HG02943 (cell line): ENCODE measurements around the gene SMPDL3A.

Experiments used
- ATAC-seq: cut with Tn5 transposase; IDR thresholded peaks from one replicate; pipeline ENCODE4 v1.9.1; 2021; ENCODE audit warnings: mild to moderate bottlenecking, low read depth, moderate library complexity; ENCODE audit not compliant: unreplicated experiment

The SMPDL3A gene

DNA sequence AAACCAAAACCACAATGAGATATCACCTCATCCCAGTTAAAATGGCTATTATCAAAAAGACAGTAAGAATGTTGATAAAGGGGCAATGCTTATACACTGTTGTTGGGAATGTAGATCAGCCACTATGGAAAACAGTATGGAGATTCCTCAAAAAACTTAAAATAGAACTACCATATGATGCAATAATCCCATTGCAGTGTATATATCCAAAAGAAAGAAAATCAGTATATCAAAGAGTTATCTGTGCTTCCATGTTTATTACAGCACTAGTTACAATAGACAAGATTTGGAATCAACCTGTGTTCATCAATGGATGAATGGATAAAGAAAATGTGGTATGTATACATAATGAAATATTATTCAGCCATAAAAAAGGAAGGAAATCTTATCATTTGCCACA is 13.1 kb upstream of the SMPDL3A start:
- ATAC-seq = no peak

DNA sequence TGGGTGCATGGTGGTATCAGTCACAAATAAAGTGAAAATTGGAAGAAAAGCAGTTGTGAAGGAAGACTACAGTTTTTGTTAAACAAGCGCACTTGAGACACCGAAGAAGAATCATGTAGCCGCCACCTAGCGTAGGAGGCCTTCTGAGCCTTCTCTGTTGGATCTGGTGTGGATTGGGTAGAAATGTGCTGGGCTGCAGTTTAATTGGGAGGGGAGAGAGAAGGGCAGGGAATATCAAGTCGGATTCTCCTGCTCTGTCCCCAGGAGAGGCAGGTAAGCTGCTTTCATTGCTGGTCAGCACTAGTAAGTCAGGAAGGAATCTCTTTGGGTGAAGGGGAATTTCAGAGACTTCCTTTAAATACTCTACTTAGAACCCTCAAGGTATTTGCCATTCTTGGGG is 10.8 kb upstream of the SMPDL3A start:
- no peak for ATAC-seq

DNA sequence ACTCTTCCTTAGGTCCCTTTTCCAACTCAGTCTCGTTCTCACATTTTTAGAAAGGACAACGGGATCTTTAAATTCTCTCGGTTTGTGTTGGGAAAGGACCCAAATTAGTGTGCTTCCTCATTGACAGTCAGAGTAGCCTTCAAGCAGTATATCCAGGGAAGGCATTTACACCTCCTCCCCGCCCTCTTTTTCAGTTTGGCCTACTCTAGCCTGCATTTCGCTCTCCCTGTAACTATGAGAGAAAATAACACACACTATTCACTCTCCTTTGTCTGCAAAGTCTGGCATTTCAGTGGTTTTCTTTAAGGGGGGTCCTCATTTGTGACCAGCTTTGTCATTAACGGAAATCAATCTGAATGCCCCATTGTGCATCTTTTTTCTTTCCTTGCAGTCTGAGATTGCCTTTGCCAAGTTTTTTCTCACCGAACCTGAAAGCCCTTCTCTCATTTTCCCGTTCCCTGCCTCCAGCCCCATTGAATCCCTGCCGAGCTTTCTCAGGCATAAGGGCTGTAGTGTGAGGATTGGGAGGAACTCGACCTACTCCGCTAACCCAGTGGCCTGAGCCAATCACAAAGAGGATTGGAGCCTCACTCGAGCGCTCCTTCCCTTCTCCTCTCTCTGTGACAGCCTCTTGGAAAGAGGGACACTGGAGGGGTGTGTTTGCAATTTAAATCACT is 9.9 kb upstream of the SMPDL3A start:
- no peak for ATAC-seq

DNA sequence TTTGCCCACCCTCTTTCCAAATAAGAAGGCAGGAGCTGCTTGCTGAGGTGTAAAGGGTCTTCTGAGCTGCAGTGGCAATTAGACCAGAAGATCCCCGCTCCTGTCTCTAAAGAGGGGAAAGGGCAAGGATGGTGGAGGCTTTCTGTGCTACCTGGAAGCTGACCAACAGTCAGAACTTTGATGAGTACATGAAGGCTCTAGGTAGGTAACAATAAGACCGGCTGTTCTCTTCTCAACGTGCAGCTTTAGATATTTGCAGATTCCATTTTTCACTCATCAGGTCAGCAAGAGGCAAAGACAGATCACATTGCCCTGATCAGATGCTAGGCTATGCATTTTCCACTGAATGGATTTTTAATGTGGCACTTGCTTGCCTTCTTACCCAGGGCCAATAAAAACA is 9.4 kb upstream of the SMPDL3A start, which contains the start of gene FABP7:
Gene FABP7, plus strand, starts transcription at position 50 of the 400 bp plus-strand sequence. Its CDS starts 79 bp downstream, at position 129.
- ATAC-seq = no peak

DNA sequence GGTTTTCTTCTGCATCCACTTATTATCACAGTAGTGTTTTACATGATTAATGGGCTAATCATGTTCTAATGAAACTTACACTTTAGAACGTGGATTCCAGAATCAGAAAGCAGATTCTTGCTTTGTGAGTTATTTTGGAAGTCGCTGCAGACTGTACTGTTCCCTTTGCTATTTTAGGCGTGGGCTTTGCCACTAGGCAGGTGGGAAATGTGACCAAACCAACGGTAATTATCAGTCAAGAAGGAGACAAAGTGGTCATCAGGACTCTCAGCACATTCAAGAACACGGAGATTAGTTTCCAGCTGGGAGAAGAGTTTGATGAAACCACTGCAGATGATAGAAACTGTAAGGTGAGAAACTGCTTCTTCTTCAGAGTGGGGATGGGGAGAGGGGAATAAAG is 8.9 kb upstream of the SMPDL3A start:
- no peak for ATAC-seq

DNA sequence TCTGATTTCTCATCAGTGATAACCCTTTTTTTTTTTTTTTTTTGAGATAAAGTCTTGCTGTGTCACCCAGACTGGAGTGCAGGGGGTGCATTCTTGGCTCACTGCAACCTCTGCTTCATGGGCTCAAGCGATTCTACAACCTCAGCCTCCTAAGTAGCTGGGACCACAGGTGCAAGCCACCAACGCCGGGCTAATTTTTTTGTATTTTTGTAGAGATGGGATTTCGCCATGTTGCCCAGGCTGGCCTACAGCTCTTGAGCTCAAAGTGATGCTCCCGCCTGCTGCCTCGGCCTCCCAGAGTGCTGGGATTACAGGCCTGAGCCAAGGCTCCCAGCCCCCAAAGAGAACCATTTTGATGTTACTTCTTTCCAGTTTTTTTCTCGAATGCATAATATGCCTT is 7.3 kb upstream of the SMPDL3A start:
- ATAC-seq = no peak

DNA sequence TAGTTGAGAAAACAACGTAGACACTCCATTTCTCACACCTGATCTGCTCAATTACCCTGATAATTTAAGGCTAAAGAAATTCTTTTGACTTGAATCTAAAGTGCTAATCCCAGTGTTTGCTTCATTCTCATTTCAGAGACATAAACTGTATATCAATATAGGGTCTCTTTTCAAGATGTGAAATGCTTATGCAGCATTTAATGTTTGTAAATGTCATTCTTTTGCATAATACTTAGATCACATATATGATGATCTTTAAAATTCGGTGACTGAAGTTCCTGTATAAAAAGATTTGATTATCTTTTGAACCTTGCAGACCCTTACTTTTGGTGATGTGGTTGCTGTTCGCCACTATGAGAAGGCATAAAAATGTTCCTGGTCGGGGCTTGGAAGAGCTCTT is 5.7 kb upstream of the SMPDL3A start:
- ATAC-seq = no peak

DNA sequence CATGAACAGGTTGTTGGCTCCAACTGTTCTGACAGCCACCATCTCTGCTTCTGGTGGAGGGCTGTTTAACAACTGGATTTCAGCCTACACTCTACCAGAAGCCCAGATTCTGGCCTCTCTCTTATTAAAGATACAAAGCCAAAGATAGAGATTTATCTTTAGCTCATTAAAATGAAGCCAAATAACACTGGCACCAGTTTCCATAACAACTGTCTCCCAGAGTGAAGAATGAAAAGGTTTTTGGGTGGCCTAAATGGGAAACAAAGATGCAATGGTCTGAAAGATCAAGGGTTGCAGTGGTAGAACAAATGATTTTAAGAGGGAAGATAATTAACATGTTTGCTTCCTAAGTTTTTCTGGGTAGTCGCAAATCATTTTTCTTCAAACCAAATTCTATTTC is 3.2 kb upstream of the SMPDL3A start:
- ATAC-seq = no peak

DNA sequence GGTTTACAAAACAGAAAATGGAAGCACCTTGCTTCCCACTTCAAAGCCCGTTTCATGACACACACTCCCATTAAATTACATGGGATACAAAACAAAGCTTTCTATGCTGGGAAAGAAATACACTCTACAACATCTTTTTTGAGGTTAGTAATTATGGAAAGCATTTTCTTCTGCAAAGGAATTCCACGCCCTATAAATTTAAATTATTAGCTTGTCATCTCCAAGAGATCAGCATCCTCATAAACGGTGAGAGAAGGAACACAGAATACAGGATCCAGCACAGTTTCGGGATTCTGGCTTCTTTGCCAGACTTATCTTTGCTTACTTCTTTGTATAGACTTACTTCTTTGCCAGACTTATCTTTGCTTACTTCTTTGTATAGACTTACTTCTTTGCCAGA is 1.3 kb upstream of the SMPDL3A start:
- ATAC-seq = no peak

DNA sequence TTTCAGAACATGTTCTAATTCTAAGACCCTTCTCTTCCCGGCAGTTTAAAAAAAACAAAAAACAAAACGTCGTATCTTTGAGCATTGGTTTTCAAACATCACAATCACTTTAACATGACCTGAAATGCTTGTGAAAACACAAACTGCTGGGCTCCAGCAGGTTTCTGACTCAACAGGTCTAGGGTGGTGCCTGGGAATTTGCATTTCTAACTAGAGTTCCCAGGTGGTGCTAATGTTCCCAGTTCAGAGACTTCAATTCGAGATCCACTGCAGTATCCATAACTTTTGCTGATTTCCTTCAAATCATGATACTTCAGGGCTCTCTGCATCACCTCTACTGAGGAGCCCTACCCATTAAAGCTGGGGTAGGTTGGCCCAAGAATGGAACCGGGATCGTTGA is 850 bp upstream of the SMPDL3A start:
- ATAC-seq = no peak

DNA sequence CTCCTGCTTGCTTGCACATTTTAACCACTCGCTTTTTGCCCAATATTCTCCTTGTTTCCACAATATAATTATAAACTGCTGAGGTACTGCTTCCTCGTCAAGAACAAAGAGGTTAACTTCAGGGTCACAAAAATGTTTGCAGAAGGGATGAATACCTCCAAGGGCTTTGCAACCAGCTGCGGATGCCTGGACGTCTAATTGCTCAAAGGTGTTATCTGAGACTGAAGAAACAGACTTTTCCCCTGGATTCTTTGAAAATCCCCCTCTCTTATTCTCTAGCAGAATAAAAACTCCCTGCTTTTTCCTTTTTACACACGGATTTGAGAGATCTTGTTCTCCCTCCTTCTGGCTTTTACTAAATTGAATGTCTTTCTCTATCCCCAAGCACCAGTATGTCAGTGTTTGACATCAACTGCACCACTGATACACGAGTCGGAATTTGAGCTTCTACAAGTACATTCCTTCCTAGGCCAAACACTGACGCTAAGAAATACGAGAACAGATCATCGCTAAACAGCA is 336 bp upstream of the SMPDL3A start:
- ATAC-seq = no peak

DNA sequence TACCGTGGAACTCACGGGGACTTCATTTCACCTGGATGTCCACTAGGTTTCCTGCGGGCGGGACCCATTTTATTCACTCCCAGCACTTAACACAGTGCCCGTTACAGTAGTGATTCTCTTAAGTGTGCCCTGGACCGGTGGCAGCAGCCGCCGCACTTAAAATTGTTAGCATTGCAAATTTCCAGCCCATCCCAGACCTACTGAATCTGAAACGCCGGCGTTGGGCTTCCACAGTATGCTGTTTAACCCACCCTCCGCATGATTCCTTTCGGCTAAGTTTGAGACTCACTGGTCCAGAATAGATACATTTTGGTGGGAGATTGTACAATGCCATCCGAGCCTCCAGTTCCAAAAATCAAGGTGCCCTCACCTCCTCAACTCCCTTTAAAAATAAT is 967 bp downstream of the SMPDL3A start:
- no peak for ATAC-seq

DNA sequence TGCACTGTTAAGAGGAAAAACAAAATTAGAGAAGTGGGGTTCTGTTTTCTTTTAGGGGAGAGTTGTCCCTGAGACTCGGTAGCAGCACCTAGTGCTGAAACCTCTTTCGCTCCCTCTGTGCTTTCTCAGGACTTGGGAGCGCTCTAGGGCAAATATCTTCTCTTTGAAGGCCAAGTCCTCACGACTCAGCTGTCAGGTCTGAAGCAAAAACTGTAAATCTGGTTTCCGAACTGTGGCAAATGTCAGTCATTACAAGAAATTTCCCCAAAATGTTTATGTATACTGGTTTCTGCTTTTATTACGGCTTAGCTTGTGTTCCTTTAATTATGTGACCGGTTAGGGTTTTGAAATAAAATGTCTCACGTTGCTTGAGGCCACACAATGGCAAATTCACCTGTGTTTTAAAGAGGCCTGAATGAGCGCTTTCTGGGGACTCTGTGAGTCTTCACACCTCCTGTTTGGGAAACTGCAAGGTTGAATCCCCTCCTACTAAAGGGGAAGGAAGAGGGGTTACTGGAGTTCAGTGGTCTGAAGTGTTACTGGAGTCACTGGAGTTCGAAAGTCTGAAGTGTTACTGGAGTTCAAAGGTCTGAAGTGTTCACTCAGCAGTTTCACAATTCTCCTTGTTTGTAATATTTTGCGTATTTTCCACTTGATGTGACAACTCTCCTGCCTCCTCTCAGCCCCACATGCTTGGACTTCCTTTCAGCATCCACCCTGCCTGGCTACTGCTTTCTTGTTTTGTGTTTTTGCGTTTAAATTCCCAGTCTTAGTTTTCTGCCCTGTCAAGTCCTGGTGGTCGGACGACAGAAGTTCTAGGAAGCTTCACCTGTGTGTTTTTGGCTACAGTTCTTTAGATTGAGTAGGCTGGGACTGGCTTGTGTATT is 1.6 kb downstream of the SMPDL3A start:
- no peak for ATAC-seq

DNA sequence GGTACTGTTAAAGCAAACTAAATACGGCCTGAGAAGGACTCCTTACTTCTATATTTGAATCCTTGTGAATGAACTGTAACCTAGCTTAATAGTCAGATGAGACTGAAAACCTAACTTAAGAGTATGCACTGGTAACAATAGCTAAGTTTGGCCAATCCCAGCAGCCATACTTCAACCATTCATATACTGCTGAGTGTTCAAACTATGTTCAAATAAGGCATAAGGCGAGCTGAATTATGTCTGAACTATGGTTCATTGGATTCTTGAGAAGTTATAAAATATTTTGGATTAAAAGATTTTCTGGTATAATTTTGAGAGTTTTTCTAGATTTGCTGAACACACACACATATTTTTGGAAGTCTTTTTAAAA is 2.2 kb downstream of the SMPDL3A start:
- ATAC-seq = no peak

DNA sequence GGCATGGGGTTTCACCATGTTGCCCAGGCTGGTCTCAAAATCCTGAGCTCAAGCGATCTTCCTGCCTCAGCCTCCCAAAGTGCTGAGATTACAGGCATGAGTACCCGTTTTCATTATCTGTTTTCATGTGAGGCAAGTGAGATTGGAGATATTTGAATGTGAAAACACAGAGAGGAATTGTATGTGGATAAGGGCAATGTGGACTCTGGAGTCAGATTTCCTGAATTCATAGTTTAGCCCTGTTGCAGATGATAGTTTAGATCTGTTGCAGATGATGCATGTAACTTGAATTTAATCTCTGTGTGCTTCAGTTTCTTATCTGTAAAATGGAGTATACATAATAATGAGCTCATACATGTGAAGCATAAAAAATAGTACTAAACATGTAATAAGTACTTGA is 3.7 kb downstream of the SMPDL3A start:
- ATAC-seq = no peak

DNA sequence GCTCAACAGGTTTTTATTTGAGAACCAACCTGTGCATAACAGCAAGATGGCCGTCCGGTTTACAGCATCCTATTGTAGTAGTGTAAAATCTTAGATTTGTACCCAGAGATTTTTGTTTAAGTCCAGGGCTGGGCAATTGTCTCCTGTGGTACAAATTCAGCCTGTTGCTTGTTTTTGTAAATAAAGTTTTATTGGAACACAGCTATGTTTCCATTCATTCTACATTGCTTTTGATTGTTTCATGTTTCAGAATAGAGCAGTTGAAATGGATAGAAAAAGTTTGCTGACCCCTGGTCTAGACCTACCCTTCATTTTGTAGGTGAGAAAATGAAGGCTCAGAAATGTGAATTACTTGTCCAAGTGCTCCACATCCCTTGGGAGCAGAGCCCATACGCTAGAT is 8.5 kb downstream of the SMPDL3A start:
- ATAC-seq = no peak

DNA sequence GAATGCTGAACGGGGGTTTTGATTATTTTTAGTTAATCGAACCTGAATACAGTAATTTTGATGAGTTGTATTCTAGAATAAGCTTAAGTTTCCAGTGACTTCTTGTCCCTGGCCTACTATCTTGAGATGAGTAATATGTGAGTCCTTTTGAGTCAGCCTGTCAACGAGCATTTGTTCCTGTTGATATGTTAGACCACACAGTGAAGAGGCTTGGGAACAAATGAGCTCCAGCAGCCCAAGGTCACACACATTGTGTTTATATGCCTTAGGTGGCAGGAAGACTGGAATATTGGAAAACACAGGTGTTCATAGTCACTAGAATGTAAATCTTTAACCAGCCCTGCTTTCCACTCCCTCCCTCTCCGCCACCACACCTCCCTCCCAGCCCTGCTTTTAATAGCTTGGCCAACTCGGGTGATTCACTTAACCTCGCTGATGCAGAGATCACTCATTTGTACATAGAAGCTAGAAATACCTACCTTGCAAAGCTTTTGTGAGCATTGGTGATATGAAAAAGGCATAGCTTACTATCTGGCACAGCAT is 9.1 kb downstream of the SMPDL3A start:
- ATAC-seq = no peak

DNA sequence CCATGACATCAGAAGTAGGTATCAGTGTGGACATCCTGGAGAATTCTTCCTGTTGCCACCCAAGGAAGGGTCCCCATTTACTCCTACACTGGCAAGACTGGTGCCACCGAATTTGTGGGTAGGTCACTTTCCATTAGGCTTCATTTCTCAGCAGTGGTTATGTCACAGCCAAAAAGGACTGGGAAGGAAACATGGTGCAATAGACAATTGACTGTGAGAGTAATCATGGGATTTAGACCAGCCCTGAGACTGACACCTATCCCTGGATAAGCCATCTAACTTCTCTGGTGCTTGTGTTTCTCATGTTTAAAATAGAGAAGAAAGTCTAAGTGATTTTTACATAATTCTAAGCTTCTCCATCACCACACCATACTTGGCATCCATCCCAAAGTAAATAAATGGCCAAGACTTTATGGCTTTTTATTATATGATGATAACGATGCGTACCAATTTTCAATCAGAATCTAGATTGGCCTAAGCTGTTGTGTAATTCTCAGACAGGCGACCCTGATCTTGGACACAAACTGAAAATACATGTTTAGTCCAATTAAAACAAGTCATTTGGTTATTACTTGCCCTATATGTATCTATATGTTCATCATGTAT is 10.2 kb downstream of the SMPDL3A start:
- ATAC-seq = no peak

DNA sequence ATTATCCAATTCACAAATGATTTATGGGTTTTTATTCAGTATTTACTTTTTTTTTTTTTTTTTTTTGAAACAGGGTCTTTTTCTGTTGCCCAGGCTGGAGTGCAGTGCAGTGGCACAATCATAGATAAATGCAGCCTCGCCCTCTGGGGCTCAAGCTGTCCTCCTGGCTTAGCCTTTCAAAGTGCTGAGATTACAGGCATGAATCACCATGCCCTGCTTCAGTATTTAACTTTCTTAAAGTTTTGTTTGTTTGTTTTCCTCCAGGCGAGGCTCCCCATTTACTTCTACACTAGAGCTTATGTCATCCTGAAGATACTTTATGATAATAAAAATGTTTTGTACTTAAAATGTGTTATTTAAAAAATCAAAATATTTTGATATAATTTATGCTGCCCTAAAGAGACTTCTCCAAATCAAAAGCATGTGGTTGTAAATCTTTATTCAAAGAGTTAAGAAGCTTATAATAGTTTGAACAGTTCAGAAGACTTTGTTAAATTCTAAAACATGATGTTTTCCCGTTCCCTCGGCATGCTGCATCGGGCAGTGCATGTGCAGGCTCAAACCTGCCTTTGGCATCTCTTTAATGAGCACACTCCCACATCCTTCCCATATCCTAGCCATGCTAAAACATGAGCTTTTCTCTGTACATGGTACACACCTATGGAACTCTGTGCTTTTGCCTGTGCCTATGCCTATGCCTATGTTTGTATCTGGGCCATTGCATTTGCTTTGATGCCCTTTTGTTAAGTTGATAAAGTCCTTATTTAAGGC is 11.0 kb downstream of the SMPDL3A start:
- ATAC-seq = no peak

DNA sequence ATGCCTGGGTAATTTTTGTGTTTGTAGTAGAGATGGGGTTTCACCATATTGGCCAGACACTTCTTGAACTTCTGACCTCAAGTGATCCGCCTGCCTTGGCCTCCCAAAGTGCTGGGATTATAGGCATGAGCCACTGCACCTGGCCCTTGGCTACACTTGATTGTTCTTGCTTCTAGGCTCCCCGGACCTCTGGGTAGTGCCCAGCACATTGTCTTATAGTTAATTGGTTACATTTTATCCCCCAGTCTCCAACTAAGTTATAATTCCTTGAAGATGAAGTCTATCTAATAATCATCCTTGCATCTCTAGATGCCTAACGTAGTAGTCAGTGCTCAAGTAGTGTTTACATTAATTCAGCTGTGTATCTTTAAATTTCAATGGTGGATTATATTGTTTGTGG is 11.8 kb downstream of the SMPDL3A start:
- ATAC-seq = no peak
